ENCODE data around the gene TNFRSF8. TPM values are rescaled to one million over a fixed set of nuclear protein-coding genes. Genes with fewer than 3 reads are reported as not detected.
A peak's percentile ranks its signal among the peaks of the same experiment; 100 is the strongest.

Gene TNFRSF8
- total and polyA plus RNA-seq, 9 of the 15 experiments (the other 6 are each of a cell fraction or from before 2014, with no cell fraction given) = 3.5 to 38.4 (median 17.1) TPM

DNA sequence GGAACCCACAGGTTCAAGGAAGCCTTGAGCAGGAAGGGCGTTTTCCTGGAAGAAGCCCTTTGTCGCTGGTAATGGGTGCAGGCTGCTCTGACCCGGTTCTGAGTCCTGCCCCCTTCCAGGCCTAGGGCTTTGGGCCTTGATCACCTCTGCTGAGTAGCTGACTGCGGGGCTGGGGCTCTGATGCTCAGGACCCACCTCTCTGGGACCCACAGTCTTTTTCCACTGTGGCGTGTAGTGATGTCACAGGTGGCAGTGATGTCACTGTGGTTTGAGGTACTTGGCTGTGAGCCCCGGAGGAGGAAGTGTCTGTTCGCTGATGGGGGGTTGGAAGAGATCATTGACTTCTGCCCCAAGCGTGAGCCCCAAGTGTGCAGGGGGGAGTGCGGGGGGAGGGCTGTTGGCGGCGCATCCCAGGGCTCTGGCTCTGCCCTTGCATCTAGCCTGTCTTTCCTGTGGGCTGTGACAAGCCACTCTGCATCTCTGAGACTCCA, 110.6 kb downstream of the TNFRSF8 start (continued):
- TF ChIP-seq EGR1 (conservative IDR thresholded peaks at IDR 0.05) (no peak), LARP7 (IDR thresholded peaks at IDR 0.05) (no peak), SAFB (IDR thresholded peaks at IDR 0.05; ENCODE audit: borderline replicate concordance, low read depth, low read length) (no peak), SRF (CRISPR knock-in tag; IDR thresholded peaks at IDR 0.05) (peak in 1 of 2 experiments; percentile 30; a peak in 1 of 4 replicates), DMBX1 (CRISPR knock-in tag; IDR thresholded peaks at IDR 0.05; ENCODE audit: borderline replicate concordance) (no peak), POLR2H (tag; IDR thresholded peaks at IDR 0.05; ENCODE audit: low read depth) (no peak), ZNF431 (CRISPR knock-in tag; IDR thresholded peaks at IDR 0.05) (no peak), CBX3 (IDR thresholded peaks at IDR 0.05; ENCODE audit: borderline replicate concordance in 1 of 2, low read length in 2 of 2) (no peak), PTBP1 (IDR thresholded peaks at IDR 0.05; ENCODE audit: low read depth, low read length) (0 out of 2 replicates have a peak, but pooled peaks have one; percentile 41), ZNF3 (CRISPR knock-in tag; IDR thresholded peaks at IDR 0.05) (no peak), TRIM24 (IDR thresholded peaks at IDR 0.05) (no peak), SRSF3 (IDR thresholded peaks at IDR 0.05; ENCODE audit: insufficient read depth, low read length) (no peak)
- TF ChIP-seq, protein P1, sequence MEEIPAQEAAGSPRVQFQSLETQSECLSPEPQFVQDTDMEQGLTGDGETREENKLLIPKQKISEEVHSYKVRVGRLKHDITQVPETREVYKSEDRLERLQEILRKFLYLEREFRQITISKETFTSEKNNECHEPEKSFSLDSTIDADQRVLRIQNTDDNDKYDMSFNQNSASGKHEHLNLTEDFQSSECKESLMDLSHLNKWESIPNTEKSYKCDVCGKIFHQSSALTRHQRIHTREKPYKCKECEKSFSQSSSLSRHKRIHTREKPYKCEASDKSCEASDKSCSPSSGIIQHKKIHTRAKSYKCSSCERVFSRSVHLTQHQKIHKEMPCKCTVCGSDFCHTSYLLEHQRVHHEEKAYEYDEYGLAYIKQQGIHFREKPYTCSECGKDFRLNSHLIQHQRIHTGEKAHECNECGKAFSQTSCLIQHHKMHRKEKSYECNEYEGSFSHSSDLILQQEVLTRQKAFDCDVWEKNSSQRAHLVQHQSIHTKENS (CRISPR knock-in tag; IDR thresholded peaks at IDR 0.05) = no peak
- TF ChIP-seq, protein P2, sequence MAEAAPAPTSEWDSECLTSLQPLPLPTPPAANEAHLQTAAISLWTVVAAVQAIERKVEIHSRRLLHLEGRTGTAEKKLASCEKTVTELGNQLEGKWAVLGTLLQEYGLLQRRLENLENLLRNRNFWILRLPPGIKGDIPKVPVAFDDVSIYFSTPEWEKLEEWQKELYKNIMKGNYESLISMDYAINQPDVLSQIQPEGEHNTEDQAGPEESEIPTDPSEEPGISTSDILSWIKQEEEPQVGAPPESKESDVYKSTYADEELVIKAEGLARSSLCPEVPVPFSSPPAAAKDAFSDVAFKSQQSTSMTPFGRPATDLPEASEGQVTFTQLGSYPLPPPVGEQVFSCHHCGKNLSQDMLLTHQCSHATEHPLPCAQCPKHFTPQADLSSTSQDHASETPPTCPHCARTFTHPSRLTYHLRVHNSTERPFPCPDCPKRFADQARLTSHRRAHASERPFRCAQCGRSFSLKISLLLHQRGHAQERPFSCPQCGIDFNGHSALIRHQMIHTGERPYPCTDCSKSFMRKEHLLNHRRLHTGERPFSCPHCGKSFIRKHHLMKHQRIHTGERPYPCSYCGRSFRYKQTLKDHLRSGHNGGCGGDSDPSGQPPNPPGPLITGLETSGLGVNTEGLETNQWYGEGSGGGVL (CRISPR knock-in tag; IDR thresholded peaks at IDR 0.05) = no peak
- TF ChIP-seq, protein P3, sequence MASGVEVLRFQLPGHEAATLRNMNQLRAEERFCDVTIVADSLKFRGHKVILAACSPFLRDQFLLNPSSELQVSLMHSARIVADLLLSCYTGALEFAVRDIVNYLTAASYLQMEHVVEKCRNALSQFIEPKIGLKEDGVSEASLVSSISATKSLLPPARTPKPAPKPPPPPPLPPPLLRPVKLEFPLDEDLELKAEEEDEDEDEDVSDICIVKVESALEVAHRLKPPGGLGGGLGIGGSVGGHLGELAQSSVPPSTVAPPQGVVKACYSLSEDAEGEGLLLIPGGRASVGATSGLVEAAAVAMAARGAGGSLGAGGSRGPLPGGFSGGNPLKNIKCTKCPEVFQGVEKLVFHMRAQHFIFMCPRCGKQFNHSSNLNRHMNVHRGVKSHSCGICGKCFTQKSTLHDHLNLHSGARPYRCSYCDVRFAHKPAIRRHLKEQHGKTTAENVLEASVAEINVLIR (CRISPR knock-in tag; IDR thresholded peaks at IDR 0.05) = peak; percentile 82
- TF ChIP-seq, protein P4, sequence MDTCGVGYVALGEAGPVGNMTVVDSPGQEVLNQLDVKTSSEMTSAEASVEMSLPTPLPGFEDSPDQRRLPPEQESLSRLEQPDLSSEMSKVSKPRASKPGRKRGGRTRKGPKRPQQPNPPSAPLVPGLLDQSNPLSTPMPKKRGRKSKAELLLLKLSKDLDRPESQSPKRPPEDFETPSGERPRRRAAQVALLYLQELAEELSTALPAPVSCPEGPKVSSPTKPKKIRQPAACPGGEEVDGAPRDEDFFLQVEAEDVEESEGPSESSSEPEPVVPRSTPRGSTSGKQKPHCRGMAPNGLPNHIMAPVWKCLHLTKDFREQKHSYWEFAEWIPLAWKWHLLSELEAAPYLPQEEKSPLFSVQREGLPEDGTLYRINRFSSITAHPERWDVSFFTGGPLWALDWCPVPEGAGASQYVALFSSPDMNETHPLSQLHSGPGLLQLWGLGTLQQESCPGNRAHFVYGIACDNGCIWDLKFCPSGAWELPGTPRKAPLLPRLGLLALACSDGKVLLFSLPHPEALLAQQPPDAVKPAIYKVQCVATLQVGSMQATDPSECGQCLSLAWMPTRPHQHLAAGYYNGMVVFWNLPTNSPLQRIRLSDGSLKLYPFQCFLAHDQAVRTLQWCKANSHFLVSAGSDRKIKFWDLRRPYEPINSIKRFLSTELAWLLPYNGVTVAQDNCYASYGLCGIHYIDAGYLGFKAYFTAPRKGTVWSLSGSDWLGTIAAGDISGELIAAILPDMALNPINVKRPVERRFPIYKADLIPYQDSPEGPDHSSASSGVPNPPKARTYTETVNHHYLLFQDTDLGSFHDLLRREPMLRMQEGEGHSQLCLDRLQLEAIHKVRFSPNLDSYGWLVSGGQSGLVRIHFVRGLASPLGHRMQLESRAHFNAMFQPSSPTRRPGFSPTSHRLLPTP (IDR thresholded peaks at IDR 0.05; ENCODE audit: borderline replicate concordance, extremely low read depth, insufficient read length) = no peak
- TF ChIP-seq, protein P5, sequence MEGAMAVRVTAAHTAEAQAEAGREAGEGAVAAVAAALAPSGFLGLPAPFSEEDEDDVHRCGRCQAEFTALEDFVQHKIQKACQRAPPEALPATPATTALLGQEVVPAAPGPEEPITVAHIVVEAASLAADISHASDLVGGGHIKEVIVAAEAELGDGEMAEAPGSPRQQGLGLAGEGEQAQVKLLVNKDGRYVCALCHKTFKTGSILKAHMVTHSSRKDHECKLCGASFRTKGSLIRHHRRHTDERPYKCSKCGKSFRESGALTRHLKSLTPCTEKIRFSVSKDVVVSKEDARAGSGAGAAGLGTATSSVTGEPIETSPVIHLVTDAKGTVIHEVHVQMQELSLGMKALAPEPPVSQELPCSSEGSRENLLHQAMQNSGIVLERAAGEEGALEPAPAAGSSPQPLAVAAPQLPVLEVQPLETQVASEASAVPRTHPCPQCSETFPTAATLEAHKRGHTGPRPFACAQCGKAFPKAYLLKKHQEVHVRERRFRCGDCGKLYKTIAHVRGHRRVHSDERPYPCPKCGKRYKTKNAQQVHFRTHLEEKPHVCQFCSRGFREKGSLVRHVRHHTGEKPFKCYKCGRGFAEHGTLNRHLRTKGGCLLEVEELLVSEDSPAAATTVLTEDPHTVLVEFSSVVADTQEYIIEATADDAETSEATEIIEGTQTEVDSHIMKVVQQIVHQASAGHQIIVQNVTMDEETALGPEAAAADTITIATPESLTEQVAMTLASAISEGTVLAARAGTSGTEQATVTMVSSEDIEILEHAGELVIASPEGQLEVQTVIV (CRISPR knock-in tag; IDR thresholded peaks at IDR 0.05; ENCODE audit: borderline replicate concordance) = no peak
